OCI-LY1 (cell line): ENCODE results near the gene CDKL5.

ENCODE experiments used
- H2AFZ ChIP-seq: fragments of 200-600 bp; sonication (generic), shearing (Covaris generic); 2 replicates; pipeline ENCODE4 v1.6.0; 2014; ENCODE audit warnings: antibody characterized with exemption, mild to moderate bottlenecking, low read length
- H3F3A ChIP-seq: fragments of 200-600 bp; sonication (generic), shearing (Covaris generic); 2 replicates; pipeline ENCODE4 v1.6.0; 2014; ENCODE audit warnings: mild to moderate bottlenecking, antibody characterized with exemption, low read length, moderate library complexity; ENCODE audit not compliant: insufficient read depth
- H3K27ac ChIP-seq: fragments of 200-600 bp; sonication (generic); 2 replicates; pipeline ENCODE4 v1.5.1; 2014; ENCODE audit warnings: low read length, mixed run types, mild to moderate bottlenecking, low read depth; ENCODE audit not compliant: poor library complexity, severe bottlenecking
- H3K27me3 ChIP-seq: fragments of 200-600 bp; sonication (generic); 2 replicates; pipeline ENCODE4 v1.6.0; 2014; ENCODE audit warnings: antibody characterized with exemption, mild to moderate bottlenecking, low read length, moderate library complexity; ENCODE audit not compliant: insufficient read depth
- H3K36me3 ChIP-seq: fragments of 200-600 bp; sonication (generic); 2 replicates; pipeline ENCODE4 v1.6.1; 2014; ENCODE audit warnings: mild to moderate bottlenecking, antibody characterized with exemption, low read length, moderate library complexity, mixed read lengths; ENCODE audit not compliant: insufficient read depth
- H3K4me1 ChIP-seq: fragments of 200-600 bp; sonication (generic); 2 replicates; pipeline ENCODE4 v1.5.1; 2014; ENCODE audit warnings: mild to moderate bottlenecking, low read length, moderate library complexity; ENCODE audit not compliant: insufficient read depth, severe bottlenecking
- H3K4me2 ChIP-seq: fragments of 200-600 bp; sonication (generic), shearing (Covaris generic); 2 replicates; pipeline ENCODE4 v1.6.1; 2014; ENCODE audit warnings: low read length
- H3K4me3 ChIP-seq: fragments of 200-600 bp; sonication (generic); 2 replicates; pipeline ENCODE4 v1.5.1; 2014; ENCODE audit warnings: low read length, low read depth, mild to moderate bottlenecking, mixed read lengths; ENCODE audit not compliant: poor library complexity, severe bottlenecking
- H3K79me2 ChIP-seq: fragments of 200-600 bp; shearing (Covaris generic); 2 replicates; pipeline ENCODE4 v1.6.1; 2016; ENCODE audit warnings: mixed run types, low read length, mixed read lengths; ENCODE audit not compliant: insufficient read depth
- H3K9ac ChIP-seq: fragments of 200-600 bp; sonication (generic), shearing (Covaris generic); 2 replicates; pipeline ENCODE4 v1.6.1; 2014; ENCODE audit warnings: mild to moderate bottlenecking, low read length, mixed read lengths
- H3K9me2 ChIP-seq: fragments of 200-600 bp; sonication (generic), shearing (Covaris generic); 2 replicates; pipeline ENCODE4 v1.6.1; 2014; ENCODE audit warnings: low read depth, mild to moderate bottlenecking, low read length, mixed read lengths
- H3K9me3 ChIP-seq: fragments of 200-600 bp; shearing (Covaris generic); 2 replicates; pipeline ENCODE4 v1.6.1; 2014; ENCODE audit warnings: low read length, mixed read lengths
- H4K20me1 ChIP-seq: fragments of 200-600 bp; sonication (generic), shearing (Covaris generic); 2 replicates; pipeline ENCODE4 v1.6.0; 2016; ENCODE audit warnings: mild to moderate bottlenecking, low read length; ENCODE audit not compliant: insufficient read depth
- EZH2 ChIP-seq: fragments of 200-600 bp; sonication (generic), shearing (Covaris generic); IDR thresholded peaks from 2 replicates; pipeline ENCODE4 v1.8.0; 2017; ENCODE audit warnings: borderline replicate concordance, mixed run types, mild to moderate bottlenecking, antibody characterized with exemption, low read length, moderate library complexity, mixed read lengths
- TF ChIP-seq, protein P1 (sequence below): fragments of 200-600 bp; sonication (generic), shearing (Covaris generic); IDR thresholded peaks from 2 replicates; pipeline ENCODE4 v1.5.1; 2017; ENCODE audit warnings: mild to moderate bottlenecking, antibody characterized with exemption, low read length, moderate library complexity, mixed read lengths

CDKL5 gene

DNA sequence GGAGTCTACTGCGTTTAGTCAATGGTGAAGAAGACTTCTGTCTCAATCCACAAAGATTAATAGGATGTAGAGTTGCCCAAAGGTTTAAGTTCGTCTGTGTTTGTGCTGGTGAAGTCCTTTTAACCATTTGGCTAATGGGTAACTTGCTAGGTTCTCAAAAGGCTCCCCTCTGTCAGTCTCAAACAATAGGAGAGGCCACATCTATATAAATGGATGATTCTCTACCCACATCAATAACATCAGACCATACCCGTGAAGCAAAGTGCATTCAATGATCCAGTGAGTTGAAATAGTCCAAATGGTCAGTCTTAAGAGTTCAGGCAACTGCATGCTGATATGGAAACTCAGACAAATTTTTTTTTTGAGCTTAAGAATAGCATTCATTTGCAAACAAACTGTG is 218.4 kb downstream of the CDKL5 start:
- Histone ChIP-seq H3K27ac (no peak overlapping the region), H3K4me3 (no peak overlapping the region), H3K9ac (no peak overlapping the region), H3K4me1 (no peaks in the 10 kb centered on the region), H4K20me1 (no peaks in the 10 kb centered on the region), H3K4me2 (no peak overlapping the region), H3K9me2 (no peaks in the 10 kb centered on the region), H3K27me3 (no peaks in the 10 kb centered on the region), H3K79me2 (no peaks in the 10 kb centered on the region), H2AFZ (no peak overlapping the region), H3F3A (no peaks in the 10 kb centered on the region), H3K36me3 (no peaks in the 10 kb centered on the region), H3K9me3 (no peaks in the 10 kb centered on the region)
- TF ChIP-seq EZH2 = no peak
- TF ChIP-seq, protein P1, sequence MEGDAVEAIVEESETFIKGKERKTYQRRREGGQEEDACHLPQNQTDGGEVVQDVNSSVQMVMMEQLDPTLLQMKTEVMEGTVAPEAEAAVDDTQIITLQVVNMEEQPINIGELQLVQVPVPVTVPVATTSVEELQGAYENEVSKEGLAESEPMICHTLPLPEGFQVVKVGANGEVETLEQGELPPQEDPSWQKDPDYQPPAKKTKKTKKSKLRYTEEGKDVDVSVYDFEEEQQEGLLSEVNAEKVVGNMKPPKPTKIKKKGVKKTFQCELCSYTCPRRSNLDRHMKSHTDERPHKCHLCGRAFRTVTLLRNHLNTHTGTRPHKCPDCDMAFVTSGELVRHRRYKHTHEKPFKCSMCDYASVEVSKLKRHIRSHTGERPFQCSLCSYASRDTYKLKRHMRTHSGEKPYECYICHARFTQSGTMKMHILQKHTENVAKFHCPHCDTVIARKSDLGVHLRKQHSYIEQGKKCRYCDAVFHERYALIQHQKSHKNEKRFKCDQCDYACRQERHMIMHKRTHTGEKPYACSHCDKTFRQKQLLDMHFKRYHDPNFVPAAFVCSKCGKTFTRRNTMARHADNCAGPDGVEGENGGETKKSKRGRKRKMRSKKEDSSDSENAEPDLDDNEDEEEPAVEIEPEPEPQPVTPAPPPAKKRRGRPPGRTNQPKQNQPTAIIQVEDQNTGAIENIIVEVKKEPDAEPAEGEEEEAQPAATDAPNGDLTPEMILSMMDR = no peak

DNA sequence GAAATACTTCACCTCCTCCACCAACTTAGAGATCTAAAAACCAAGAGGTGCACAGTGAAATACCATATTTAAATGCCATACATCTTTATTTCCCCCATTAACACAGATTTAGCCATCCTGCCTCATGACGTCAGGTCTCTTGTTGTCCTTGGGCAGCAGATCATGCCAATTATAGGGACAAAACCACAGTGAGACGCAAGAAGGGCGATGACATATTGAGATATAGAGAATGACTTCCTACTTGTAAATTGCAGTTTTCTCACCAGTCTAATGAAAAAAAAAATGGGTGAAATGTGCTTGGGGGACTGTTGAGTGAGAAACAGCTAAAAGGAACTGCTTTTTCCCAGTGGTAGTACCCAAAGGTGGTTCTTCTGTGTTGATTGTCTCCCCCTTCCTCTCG is 222.2 kb downstream of the CDKL5 start:
- H3K36me3 ChIP-seq = no peaks in the 10 kb centered on the region
- H3K9me3 ChIP-seq = no peaks in the 10 kb centered on the region
- H3K4me2 ChIP-seq = no peak overlapping the region
- no peaks in the 10 kb centered on the region for H3F3A ChIP-seq
- TF ChIP-seq EZH2 = no peak
- TF ChIP-seq, protein P1 = no peak
- no peak overlapping the region for H2AFZ ChIP-seq
- H3K79me2 ChIP-seq = no peaks in the 10 kb centered on the region
- no peak overlapping the region for H3K9ac ChIP-seq
- no peaks in the 10 kb centered on the region for H3K27me3 ChIP-seq
- no peaks in the 10 kb centered on the region for H3K9me2 ChIP-seq
- H4K20me1 ChIP-seq = no peaks in the 10 kb centered on the region
- no peak overlapping the region for H3K27ac ChIP-seq
- no peak overlapping the region for H3K4me3 ChIP-seq
- no peaks in the 10 kb centered on the region for H3K4me1 ChIP-seq

DNA sequence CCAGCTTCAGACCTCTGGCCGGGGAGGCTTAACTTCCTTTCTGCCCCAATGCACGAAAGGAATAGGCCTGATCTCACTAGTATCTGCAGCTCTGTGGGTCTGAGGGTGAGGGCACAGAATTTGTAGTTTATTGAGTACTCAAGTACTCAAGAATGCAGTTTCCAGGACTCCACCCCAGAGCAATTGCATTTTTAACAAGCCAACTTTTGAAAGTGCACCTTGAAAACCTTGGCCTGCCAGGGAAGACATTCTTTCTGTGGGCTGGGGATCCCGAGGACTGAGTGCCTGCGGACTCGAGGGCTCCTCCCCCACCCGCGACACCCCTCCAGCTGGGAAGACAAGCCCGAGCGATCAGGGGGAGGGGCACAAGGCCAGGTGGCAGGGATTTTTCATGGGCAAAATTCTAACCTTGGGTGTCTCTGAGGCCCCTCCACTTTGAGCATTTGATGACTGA is 224.1 kb downstream of the CDKL5 start:
- no peak for TF ChIP-seq EZH2
- TF ChIP-seq, protein P1 = no peak
- Histone ChIP-seq H3K27ac (no peak overlapping the region), H3K4me1 (no peaks in the 10 kb centered on the region), H3K9ac (no peak overlapping the region), H3K36me3 (no peaks in the 10 kb centered on the region), H3K9me3 (no peaks in the 10 kb centered on the region), H3K27me3 (no peaks in the 10 kb centered on the region), H3K4me2 (no peak overlapping the region), H3K4me3 (no peak overlapping the region), H3K79me2 (no peaks in the 10 kb centered on the region), H3K9me2 (no peaks in the 10 kb centered on the region), H3F3A (no peaks in the 10 kb centered on the region), H2AFZ (no peak overlapping the region), H4K20me1 (no peaks in the 10 kb centered on the region)
